Limb (tissue), 2 donors: ENCODE data around the gene ADAMTS2.

Experiments used
- DNase-seq, 2 donors: peaks; one replicate each; pipeline ENCODE4 v3.0.0-alpha.2; 2016; ENCODE audit errors: extremely low spot score in 2 of 2

ADAMTS2 gene

GRCh38 chr5:179371681-179372680, 26.7 kb upstream of the ADAMTS2 start:
- DNase-seq, result peak; percentile 16 to 60

GRCh38 chr5:179371121-179371510, 25.9 kb upstream of the ADAMTS2 start:
- peak in 1 of 2 donors; percentile 16 for DNase-seq

- no peak for DNase-seq
These were observed 25.3 kb upstream of the ADAMTS2 start for GRCh38 chr5:179370490-179371120.

DNA sequence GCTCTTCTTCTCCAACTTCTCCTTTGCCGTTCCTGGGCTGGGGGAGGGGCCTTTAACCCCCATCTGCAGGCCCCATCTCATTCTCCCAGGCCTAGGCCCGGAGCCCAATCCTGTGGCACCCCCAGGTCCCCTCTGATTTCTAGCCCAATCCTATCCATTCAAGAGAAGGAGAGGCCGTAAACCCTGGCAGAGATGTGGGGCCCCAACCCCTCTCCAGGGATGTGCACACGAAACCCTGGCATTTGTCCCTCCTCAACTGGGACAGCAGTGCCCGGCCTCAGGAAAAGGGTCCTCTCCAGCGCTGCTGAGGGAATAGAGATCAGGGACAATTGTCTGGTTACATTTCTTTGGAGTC, 24.2 kb upstream of the ADAMTS2 start:
- no peak for DNase-seq

DNA sequence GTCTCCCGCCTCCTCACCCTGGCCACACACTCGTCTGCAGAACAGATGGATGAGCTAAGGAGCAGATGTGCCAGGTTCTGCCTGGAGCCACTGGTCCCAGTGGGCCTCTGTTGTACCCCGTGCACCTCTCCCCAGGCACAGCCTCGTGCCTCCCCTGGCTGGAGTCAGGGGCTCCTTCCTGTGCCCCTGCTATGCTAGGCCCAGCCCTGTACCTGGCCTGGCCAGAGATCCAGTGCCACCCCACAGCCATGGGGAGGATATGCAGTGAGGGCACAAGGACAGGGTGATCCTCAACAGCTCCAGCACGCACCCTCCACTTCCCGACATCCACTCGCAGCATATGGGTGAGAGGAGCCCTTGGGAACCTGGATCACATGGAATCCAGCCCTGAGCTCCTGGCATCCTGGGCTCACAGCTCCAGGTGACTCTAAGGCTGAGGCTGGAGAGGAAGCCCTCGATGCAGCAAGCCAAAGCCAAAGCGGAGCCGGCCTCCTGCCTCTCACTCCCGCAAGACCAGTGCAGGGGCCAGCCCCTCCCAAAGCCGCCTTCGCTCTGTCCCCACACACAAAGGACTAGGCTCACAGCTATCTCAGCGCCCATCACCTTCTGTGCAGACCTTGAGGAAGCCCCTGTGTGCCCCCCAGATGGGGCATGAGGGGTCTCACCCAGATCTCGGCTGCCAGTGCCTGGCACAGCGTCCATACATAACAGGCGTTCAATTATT, 23.7 kb upstream of the ADAMTS2 start:
- no peak for DNase-seq

DNA sequence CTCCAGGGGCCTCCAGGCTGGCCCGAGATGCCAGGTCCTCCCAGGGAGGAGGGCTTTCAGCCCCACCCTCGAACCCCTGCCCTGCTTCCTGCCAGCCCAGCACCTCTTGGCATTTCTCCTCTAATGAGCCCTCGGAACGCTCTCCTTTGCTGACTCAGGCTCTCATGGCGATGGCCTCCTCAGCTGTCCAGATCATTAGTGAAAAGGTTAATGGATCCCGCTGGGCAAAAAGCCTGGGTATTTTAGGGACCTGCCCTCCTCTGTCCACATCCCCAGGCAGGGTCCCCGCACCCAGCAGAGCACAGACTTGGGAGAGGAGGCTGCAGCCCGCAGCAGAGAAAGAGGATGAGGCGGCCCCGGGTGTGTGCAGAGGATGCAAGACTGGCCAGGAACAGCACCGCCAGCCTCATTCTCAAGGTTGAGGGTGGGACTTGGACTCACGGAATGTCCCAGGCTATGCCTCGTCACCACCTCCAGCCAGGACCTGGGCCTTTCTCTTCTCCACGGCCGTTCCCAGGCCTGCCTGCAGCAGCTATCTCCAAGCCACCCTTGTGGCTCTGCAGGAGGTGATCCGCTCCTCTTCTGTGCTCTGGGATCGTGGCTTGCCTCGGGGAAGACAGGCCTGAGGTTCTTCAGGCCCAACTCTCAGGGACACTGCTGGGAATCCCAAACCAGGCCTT, 23.0 kb upstream of the ADAMTS2 start:
- no peak for DNase-seq

- DNase-seq, result no peak
These were observed 22.2 kb upstream of the ADAMTS2 start for GRCh38 chr5:179367491-179367890.

- DNase-seq, result no peak
These were observed 17.1 kb upstream of the ADAMTS2 start for GRCh38 chr5:179362355-179362754.

GRCh38 chr5:179361037-179361603, 15.9 kb upstream of the ADAMTS2 start:
- no peak for DNase-seq

GRCh38 chr5:179357031-179357430, 11.8 kb upstream of the ADAMTS2 start:
- no peak for DNase-seq

GRCh38 chr5:179355976-179356974, 11.0 kb upstream of the ADAMTS2 start:
- DNase-seq, result no peak

DNA sequence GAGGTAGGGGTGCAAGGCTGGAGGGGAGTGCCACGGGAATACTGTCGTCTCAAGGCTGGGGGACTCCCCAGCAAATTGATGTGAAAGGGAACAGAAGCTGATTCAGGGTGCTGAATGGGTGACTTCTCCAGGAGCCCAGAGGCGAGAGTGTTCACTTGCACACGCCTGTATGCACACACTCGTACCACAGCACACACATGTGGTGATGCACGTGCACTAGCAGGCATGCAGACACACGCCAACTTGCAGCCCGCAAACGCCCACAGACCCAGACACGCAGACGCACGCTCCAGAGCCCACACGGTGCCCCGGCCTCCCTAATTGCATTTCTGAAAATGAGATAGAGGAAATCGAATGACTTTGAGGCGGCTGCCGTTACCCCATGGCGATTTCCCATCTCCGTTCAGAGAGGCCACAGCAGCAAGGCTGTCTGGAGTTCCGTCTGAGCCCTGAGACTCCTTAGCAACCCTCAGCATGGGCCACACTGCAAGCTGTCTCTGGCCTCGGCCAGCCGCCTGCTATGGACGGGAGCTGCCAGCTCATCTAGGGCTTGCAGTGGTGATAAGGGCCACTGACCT, 9.1 kb upstream of the ADAMTS2 start:
- no peak for DNase-seq

DNA sequence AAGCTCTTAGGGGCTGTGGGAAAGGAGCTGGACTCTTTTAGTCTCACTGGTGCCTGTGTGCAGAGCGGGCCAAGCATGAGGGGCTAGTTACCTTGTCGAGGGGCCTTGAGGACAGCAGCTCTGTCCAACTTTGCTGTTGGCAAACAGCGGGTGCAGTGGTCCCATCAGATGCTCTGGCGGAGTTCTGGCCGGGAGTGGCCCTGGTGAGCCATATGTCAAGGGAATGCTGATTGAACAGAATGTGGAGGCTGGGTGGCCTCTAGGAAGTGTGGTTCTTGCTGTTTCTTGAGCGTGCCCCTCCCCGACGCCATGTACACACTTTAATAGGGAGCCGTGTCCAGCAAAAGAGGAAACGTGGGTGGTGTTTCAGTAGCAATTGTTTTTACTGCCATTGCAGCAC, 3.6 kb upstream of the ADAMTS2 start:
- DNase-seq, result no peak

GRCh38 chr5:179348011-179348530, 2.8 kb upstream of the ADAMTS2 start:
- DNase-seq, result no peak

GRCh38 chr5:179347581-179347980, 2.3 kb upstream of the ADAMTS2 start:
- no peak for DNase-seq

GRCh38 chr5:179346875-179347274, 1.6 kb upstream of the ADAMTS2 start:
- DNase-seq, result no peak

DNA sequence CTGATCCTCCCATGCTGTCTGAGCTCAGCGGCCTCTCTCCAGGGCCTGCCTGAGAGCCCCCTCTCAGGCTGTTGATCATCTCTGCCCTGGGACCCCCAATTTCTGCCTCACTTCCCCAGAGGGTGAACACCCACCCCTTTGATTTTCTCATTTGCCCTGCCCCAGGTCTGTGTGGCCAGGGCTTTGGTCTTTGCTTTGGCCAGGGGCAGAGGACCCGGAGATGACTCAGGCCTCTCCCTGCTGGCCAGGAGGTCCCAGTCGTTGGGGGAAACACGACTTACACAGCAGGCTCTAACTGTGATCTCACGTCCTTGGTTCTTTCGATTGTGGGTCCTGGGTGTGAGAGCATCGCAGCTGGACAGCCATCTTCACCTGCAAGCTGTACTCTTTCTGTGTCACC, 1.1 kb upstream of the ADAMTS2 start:
- DNase-seq, result no peak

DNA sequence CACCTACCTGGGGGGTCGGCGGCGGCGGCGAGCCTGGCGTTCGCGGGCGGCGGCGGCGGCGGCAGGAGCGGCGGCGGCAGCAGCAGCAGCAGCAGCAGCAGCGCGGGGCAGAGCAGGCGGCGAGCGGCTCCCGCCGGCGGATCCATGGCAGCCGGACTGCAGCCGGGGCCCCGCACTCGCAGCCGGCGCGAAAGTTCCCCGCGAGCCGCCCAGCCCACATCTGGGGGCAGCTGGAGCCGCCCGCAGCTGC, 153 bp downstream of the ADAMTS2 start:
- DNase-seq, result no peak

- DNase-seq, result peak in 1 of 2 donors; percentile 64
These were observed 654 bp downstream of the ADAMTS2 start for GRCh38 chr5:179344431-179345182.
